HG02642 (cell line): ENCODE data around the gene AMIGO3.
A peak's percentile ranks its signal among the peaks of the same experiment; 100 is the strongest.
"Not testable (repeated sequence)": the region's sequence is repeated elsewhere in the genome, so short reads cannot be mapped to it uniquely, and the experiment has no call there.

Experiments
- ATAC-seq: cut with Tn5 transposase; IDR thresholded peaks from one replicate; pipeline ENCODE4 v1.9.1; 2021; ENCODE audit warnings: mild to moderate bottlenecking; ENCODE audit not compliant: unreplicated experiment, poor library complexity

The AMIGO3 gene

DNA sequence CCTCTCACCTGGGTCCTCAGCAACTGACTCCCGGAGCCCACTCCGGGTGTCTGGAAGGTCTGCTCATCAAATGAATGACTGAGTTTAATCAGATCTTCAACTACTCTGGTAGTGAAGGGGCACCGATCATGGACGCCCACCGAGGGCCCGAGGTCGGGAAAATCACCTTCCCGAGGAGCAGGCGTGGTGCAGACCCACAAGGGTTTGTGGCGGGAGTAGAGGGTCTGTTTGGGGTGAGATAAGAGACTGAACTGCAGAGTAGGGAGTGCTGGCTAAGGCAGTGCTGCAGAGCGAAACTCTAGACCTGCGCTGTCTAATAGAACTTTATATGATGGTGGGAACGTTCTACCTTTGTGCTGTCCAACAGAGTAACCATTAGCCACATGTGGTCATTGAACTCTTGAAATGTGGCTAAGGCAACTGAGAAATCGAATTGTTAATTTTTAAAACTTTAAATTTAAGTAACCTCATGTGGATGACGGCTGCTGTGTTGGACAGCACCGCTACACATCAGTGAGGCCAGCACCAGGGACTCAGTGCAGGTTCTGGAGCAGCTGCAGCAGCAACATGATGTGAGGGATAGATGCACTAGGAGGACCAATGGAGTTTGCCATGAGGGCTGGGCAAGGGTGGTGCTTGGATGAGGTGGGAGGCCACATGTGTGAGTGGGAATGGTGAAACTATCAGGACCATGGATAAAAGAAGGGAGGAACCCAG is 29.4 kb downstream of the AMIGO3 start:
- ATAC-seq: not testable (repeated sequence)

DNA sequence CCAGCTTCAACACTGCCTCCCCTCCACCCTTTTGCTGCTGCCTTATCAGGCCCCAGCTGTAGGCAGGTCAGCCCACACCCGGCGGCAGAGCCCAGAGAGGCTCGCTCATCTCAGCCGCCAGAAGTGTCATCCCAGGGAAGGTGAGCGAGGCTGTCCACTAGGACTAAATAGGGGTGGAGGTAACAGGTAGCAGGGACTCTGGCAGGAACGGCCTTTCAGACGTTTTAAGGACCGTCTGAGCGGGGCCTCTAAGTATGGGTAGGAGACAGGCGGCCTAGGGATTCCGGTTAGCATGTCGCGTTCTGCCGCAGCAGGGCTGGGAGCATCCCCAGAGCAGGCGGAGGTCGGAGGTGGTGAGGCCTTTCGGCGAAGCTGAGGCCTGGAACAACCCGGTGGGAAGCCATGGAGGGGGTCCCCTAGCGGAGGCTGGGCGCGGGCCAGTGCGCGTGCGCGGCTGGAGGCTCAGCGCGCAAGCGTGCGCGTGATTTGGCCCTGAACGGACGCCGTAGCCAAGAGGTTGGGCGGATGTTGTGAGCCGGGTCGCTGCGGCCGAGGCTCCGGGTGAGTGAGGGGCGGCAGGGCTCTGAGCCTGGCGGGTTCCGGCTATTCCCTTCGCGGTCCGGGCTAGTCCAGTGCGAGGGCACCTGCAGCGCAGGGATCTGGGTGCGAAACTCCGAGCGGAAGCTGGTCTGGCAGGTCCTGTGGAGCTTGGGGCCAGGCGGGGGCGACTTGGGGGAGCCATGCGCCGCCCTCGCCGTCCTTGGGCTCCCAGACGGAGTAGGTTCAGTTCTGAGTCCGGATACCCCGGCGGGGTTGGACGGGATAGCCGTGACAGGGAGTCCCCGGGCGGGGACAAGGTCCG is 30.2 kb downstream of the AMIGO3 start, which contains the start of the genes MST1 and RNF123:
TSS of gene MST1 (minus strand) at position 429 of the 862 bp plus-strand sequence. CDS start 783 bp downstream, outside the sequence.
TSS of gene RNF123 (plus strand) at position 512 of the 862 bp plus-strand sequence. CDS start 1,609 bp downstream, outside the sequence.
- peak; percentile 71 for ATAC-seq

DNA sequence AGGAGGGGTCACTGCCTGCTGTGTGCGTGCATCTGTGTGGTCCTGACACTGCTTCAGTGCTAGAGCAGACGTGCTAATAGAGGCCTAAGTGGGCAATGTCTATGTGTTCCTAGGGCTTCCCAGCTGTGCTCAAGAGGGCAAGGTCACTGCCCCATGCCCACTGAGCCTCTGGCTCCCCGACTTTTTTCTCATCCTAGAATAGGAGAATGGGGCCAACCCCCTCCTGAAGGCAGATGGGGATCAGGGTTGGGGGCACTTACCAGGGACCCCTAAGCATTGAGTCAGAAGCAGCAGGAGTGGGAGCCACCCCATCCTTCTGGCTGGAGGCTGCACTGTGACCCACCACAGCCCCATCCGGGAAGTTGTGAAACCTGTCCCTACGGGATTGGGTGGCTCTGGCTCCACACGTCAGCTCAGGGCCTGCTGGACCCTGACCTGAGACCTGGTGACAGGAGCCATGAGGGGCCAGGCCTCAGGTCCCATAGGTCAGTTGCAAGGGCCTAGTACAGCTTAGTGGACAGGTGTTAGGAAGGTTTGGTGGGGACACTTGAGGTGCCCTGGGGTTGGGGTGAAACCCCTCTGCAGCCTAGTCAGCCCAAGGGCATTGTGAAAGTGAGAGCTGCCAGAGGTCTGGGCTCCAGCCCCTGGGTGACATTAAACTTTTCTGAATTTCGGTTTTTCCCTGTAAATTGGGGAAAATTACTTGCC is 31.0 kb downstream of the AMIGO3 start:
- ATAC-seq: not testable (repeated sequence)

- ATAC-seq: not testable (repeated sequence)
Observed at GRCh38 chr3:49687424-49687795, 32.1 kb downstream of the AMIGO3 start.

GRCh38 chr3:49686769-49687423 is 32.6 kb downstream of the AMIGO3 start:
- not testable (repeated sequence) for ATAC-seq

GRCh38 chr3:49686346-49686745 is 33.1 kb downstream of the AMIGO3 start:
- not testable (repeated sequence) for ATAC-seq

- not testable (repeated sequence) for ATAC-seq
Observed at GRCh38 chr3:49685846-49686245, 33.6 kb downstream of the AMIGO3 start.

DNA sequence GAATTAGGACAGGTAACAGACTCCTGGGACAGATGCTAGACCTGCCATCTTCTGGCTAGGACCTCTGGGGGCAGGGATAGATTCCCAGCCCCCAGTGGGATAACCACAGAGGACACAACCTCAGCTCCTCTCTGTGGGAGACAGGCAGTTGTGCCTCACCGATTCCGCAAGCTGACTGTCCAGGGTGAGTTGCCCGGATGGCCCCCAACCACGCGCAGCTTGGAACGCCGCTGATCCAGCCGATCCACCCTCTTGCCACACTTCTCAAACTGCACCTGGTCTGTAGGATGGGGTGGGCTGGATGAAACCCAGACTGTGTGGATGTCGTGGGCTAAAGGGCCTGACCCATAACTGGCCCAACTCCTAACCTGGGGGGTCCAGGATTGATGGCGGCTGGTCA is 34.4 kb downstream of the AMIGO3 start:
- ATAC-seq: not testable (repeated sequence)

DNA sequence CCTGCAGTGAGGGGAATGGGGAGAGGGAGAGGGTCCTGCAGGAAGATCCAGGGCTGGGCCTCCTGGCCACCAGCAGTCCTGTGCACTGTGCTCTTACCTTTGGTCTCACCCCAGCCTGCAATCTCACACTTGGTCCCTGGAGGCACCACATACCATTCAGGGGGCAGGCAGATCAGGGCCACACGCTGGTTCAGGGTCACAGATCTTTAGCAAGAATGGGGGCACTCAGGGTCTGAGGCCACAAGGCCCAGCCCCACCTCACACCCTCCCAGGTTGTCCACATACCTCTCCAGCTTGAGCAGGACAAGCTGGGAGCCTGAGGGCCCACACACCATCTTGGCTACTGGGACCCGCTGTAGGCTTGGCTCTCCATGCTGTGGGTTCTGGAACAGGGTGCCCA is 35.0 kb downstream of the AMIGO3 start:
- ATAC-seq: not testable (repeated sequence)

DNA sequence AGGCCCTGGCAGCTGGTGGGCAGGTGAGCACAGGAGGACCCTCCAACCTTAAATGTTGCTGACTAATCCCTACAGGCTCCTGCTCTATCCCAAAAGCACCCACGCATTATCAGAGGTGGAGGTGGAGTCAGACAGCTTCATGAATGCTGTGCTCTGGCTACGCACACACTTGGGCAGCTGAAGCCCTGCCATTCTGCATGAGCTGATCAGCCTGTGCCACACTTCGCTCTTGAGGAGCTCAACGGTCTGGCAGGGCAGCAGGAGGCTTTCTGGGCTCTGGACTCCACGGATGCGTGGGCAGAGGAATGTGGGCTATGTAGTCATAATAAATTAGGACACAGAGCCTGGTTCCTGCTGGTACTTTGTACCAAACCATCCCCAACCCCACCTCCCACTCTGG is 36.3 kb downstream of the AMIGO3 start:
- no peak for ATAC-seq

- ATAC-seq: no peak
Observed at GRCh38 chr3:49681543-49681942, 37.9 kb downstream of the AMIGO3 start.

GRCh38 chr3:49681232-49681522 is 38.3 kb downstream of the AMIGO3 start:
- ATAC-seq: no peak

DNA sequence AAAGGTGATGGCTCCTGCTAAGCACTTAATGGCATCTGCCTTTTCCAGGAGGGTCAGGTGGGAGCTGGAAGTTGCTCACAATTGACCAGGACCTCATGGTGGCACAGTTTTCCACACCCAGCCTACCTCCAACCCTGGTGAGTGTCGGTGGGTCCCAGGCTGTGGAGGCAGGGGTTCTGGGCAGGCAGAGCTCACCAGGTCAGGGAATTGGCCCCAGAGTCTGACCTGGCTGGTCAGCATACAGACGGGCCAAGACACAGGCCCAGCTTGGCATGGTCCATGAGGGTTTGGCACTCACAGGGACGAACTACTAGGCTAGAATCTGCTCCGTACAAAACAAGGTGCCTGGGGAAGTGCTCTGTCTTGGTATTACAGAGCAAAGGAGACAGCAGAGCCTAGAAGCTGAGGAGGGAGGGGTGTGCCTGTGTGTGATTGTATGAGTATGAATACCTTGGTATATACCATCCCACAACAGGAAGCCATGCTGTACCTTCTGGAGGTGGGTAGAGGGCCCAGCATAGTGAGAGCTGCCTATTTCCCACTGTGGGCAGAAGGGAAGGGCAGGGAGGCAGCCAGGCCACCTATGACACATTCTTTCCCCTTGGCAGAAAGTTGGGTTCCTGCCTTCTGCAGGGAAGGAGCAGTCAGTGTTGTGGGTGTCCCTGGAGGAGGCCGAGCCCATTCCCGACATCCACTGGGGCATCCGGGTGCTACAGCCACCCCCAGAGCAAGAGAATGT is 38.8 kb downstream of the AMIGO3 start:
- no peak for ATAC-seq

DNA sequence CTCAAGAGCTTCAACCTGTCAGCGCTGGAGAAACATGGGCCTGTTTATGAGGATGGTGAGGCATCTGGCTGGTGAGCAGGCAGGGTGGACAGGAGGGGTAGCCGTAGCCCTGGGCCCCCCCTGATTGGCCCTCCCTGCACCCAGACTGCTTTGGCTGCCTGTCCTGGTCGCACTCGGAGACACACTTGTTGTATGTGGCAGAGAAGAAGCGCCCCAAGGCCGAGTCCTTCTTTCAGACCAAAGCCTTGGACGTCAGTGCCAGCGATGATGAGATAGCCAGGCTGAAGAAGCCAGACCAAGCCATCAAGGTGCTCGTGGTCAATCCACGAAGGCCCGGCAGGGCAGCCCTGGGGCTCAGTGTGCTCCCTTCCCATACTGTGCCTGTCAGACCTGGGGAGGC is 43.6 kb downstream of the AMIGO3 start:
- ATAC-seq: no peak

DNA sequence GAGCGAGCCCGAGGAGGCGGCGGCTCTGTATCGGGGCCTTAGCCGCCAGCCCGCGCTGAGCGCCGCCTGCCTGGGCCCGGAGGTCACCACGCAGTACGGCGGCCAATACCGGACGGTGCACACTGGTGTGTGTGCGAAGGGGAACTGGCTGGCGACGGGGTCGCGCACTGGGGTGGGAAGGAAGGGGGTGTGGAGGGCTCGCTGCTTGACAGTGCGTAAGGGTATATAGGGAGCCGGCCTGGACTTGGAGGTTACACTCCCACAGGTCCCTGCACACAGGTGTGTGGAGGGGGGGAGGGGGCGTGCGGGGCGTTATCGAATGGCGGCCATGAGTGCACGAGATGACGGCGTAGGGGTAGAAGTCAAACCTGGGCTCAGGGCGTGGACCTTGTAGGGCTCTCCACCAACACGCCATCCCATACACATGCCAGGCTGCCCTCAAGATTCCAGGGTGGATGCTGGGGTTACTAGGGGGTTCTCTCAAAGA is 44.9 kb downstream of the AMIGO3 start:
- peak; percentile 35 for ATAC-seq

DNA sequence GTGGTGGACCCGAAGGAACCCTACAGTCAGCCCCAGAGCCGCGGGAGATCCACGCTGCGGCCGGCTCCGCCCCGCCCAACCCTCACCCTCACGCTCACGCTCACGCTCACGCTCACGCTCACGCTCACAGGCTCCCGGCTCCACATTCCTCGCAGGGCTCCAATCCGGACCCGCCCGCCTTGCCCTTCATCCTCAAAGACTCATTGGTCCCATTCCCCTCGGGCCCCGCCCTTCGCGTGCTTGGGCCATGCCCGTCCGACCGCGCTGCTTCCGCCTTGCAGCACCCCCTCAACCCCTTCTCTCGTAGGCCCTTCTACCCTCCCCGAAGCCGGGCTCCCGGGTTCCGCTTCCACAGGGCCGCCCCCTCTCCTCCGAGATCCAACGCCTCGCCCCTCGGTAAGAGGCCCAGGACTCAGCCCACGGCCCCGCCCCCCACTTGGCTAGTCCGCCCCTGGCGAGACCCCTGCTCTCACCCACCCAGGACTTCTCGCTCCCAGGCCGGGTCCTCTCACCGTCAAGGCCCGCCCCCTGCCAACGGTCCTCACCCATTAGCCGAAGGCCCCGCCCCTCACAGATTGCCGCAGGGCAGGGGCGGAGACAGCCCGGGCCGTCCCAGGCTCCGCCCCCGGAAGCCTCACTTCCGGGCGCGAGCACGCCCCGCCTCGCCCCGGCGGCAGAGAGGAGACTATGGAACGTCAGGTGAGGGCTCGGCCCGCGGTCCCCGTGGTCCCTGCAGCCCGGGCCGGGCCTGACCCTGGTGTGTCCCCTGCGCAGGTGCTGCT is 45.6 kb downstream of the AMIGO3 start, which contains the start of gene APEH:
TSS of gene APEH (plus strand) at position 637 of the 782 bp plus-strand sequence. CDS start at position 688, 51 bp downstream.
- peak; percentile 81 for ATAC-seq

DNA sequence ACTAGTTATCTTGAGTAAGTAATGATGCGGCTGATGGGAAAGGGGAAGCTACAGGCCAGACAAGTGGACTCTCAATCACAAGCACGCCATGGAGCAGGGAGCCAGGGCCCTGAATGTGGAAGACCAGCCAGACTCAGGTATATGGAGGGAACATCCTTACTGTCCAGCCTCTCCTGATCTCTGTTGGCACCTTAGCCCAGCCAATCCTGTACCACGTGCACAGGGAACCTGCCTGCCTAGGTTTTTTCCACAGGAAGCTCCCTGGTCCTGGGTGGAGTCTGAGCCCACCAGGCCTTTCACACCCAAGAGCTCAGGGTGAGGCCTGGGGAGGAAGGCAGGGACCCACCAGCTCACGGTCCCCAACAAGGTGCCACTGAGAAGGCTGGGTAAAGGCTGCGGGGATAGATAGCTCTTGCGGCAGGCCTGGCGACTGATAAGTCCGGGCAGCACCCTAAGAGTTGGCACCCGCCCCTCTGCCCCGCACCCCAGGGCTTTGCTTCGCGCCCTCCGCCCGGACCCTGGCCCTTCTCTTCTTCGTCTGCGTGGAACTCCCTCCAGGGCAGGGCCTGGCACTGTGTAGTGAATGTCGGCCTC is 46.3 kb downstream of the AMIGO3 start:
- no peak for ATAC-seq
